Fibroblast of mammary gland (primary cell): ENCODE data around the gene TCEA3.
A peak's percentile ranks its signal among the peaks of the same experiment; 100 is the strongest.

ENCODE experiments used
- DNase-seq: peaks from one replicate; pipeline ENCODE4 v3.0.0-alpha.2; 2010; ENCODE audit warnings: low read depth
- H3K4me3 ChIP-seq: 2 replicates; pipeline ENCODE4 v1.5.1; 2011; ENCODE audit warnings: low read depth, mild to moderate bottlenecking, low read length, moderate library complexity; ENCODE audit not compliant: control insufficient read depth
- TF ChIP-seq, protein P1 (sequence below): conservative IDR thresholded peaks from 2 replicates; pipeline ENCODE4 v1.5.1; 2011; ENCODE audit warnings: low read depth, low read length, inconsistent platforms; ENCODE audit not compliant: control insufficient read depth, insufficient read depth

Gene TCEA3

DNA sequence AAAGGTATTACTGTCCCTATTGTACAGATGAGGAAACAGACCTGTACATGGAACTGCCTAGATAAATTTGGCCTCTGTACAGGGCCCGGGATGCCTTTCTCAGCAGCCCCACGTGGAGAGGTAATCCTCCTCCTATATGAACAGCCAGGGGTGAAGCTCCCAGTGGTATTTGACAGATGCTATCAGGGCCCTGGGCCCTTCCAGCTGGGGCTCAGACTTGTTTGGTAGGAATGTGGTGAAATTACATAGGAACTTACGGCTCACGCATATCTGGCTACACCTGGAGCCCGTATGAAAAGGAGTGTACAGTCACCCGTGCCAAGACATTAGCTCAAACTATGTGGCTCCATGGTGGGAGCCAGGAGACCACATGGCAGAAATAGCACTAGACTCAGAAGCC is 24.8 kb upstream of the TCEA3 start:
- no peak for DNase-seq
- TF ChIP-seq, protein P1, sequence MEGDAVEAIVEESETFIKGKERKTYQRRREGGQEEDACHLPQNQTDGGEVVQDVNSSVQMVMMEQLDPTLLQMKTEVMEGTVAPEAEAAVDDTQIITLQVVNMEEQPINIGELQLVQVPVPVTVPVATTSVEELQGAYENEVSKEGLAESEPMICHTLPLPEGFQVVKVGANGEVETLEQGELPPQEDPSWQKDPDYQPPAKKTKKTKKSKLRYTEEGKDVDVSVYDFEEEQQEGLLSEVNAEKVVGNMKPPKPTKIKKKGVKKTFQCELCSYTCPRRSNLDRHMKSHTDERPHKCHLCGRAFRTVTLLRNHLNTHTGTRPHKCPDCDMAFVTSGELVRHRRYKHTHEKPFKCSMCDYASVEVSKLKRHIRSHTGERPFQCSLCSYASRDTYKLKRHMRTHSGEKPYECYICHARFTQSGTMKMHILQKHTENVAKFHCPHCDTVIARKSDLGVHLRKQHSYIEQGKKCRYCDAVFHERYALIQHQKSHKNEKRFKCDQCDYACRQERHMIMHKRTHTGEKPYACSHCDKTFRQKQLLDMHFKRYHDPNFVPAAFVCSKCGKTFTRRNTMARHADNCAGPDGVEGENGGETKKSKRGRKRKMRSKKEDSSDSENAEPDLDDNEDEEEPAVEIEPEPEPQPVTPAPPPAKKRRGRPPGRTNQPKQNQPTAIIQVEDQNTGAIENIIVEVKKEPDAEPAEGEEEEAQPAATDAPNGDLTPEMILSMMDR: no peak
- H3K4me3 ChIP-seq: no peak overlapping the region

DNA sequence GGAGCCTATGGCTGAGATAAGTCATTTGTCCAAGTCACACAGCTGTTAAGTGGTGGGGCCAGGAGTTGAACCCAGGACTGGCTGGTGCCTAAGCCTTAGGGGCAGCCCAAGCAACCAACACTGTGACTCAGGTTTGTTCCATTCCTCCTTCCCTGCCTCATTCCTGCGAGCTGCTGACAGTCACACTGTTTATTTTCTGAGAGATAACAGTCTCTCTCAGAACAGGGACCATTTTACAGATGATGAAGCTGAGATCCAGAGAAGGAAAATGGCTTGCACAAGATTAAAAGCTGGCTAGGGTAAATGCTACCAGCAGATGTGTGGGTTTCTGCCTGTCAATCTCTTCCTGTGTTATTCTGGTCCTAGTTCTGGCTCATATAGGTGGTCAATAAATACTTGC is 24.3 kb upstream of the TCEA3 start:
- no peak for DNase-seq
- no peak overlapping the region for H3K4me3 ChIP-seq
- TF ChIP-seq, protein P1: no peak

DNA sequence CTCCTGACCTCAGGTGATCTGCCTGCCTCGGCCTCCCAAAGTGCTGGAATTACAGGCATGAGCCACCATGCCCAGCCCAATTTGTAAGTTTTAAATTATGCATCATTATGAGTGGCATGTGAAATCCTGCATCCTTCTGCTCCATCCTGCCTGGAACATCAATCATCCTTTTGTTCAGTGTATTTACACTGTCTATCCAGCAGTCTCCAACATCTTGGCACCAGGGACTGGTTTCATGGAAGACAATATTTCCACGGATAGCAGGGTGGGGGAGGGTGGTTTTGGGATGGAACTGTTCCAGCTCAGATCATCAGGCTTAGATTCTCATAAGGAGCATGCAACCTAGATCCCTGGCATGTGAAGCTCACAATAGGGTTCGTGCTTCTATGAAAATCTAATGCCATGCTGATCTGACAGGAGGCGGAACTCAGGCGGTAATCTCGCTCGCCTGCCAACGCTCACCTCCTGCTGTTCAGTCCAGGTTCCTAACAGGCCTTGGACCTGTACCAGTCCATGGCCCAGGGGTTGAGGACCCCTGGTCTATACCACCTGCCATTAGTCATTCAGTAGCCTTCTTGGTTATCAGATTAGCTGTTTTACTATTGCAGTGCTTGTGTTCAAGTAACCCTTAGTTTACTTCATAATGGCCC is 22.2 kb upstream of the TCEA3 start:
- TF ChIP-seq, protein P1: no peak
- no peak overlapping the region for H3K4me3 ChIP-seq
- no peak for DNase-seq

DNA sequence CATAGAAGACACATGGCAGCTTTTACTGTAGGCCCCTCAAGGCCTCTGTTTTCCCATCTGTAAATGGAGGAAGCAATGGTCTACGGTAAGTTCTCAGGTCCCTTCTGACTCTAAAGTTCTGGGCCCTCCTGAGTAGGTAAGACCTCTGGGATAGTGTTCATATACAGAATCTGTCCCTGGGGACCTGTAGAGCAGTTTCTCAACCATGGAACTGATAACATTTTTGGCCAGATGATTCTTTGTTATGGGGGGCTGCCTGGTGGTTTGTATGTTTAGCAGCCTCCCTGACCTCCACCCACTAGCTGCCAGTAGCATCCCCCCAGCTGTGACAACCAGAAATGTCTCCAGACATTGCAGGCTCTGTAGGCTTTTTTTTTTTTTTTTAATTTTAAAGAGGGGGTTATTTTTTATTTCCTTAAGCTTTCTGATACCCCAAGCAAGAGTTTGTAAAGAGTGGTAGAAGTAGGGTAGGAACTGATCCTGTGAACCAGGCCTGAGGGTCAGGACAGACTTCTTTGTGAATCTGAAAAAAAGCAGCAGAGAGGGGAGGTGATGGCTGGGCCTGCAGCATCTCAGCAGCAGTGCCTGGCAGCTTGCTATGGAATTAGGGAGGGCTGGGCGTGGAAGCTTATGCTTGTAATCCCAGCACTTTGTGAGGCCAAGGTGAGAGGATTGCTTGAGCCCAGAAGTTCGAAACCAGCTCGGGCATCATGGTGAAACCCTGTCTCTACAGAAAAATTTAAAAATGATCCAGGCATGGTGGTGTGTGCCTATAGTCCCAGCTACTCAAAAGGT is 20.2 kb upstream of the TCEA3 start:
- TF ChIP-seq, protein P1: no peak
- DNase-seq: peak; percentile 38
- no peak overlapping the region for H3K4me3 ChIP-seq

DNA sequence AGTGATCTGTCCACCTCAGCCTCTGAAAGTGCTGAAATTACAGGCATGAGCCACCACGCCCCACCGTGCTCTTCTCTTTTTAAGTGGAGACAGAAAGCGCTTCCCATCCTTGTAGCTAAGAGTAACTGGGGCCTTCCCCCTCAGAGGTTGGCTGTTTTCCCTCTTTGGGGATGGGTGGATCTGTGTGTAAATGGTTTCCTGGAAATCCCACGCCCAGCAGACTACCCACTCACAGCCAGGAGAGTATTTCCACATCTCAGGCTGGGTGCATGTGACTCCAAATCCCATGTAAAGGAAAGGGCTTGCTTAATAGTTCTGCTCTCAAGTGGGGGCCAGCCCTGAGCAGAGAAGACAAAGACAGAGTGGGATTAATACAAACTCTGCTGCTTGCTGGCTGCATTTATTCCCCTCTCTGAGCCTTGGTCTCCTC is 19.6 kb upstream of the TCEA3 start:
- no peak overlapping the region for H3K4me3 ChIP-seq
- DNase-seq: peak; percentile 98
- TF ChIP-seq, protein P1: no peak

DNA sequence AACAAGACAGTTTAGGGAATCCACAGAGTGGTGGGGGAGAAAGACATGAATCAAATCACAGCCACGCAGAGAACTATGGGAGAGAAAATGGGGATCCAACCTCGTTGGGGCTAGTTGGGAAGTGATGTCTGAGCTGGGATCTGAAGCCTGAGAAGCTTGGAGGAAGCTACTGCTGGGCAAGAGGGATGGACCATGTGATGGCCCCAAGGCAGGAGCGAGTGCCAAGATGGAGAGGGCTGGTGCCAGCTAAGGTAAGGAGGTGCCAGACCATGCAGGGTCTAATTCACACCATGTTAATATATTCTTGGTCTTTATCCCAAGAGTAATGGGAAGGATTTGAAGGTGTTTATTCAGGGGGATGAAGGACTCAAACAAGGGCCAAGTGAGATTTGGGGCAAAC is 18.2 kb upstream of the TCEA3 start:
- no peak for DNase-seq
- no peak overlapping the region for H3K4me3 ChIP-seq
- TF ChIP-seq, protein P1: no peak
